GM18870 (cell line): Measurements from ENCODE around the gene CPXM2.

Experiments
- ATAC-seq: cut with Tn5 transposase; IDR thresholded peaks from one replicate; pipeline ENCODE4 v1.9.1; 2021; ENCODE audit warnings: moderate library complexity; ENCODE audit not compliant: unreplicated experiment

The CPXM2 gene

GRCh38 chr10:123704076-123704475, 187.5 kb downstream of the CPXM2 start:
- ATAC-seq: no peak

GRCh38 chr10:123703195-123703790, 188.3 kb downstream of the CPXM2 start:
- no peak for ATAC-seq
